ENCODE measurements around the gene AMBP. TPM values are rescaled to one million over a fixed set of nuclear protein-coding genes. Genes with fewer than 3 reads are reported as not detected.

Gene AMBP
- total and polyA plus RNA-seq, 2 of the 13 experiments (the other 11 are each of a cell fraction or from before 2014, with no cell fraction given), result 1,510 to 2,580 TPM

- TF ChIP-seq SMARCC2 (IDR thresholded peaks at IDR 0.05) (no peak), RBFOX2 (IDR thresholded peaks at IDR 0.05; ENCODE audit: low read depth, low read length) (peak; percentile 66), SIN3B (IDR thresholded peaks at IDR 0.05; ENCODE audit: low read length) (no peak), ZNF772 (CRISPR knock-in tag; IDR thresholded peaks at IDR 0.05) (peak; percentile 17; the same call in 1 of the 2 replicates), ARID4A (CRISPR knock-in tag; IDR thresholded peaks at IDR 0.05; ENCODE audit: borderline replicate concordance) (no peak; the same call in 1 of the 2 replicates), ZNF468 (CRISPR knock-in tag; IDR thresholded peaks at IDR 0.05) (0 out of 2 replicates have a peak, but pooled peaks have one; percentile 53), ZNF205 (CRISPR knock-in tag; IDR thresholded peaks at IDR 0.05) (no peak), TSC22D2 (CRISPR knock-in tag; IDR thresholded peaks at IDR 0.05; ENCODE audit: borderline replicate concordance) (no peak), ZBED4 (CRISPR knock-in tag; IDR thresholded peaks at IDR 0.05; ENCODE audit: borderline replicate concordance) (no peak; the same call in 1 of the 2 replicates), ZFP82 (CRISPR knock-in tag; IDR thresholded peaks at IDR 0.05; ENCODE audit: borderline replicate concordance) (no peak), HOXA3 (CRISPR knock-in tag; IDR thresholded peaks at IDR 0.05) (no peak), EP300 (IDR thresholded peaks at IDR 0.05; ENCODE audit: low read depth in 2 of 2, low read length in 2 of 2) (no peak), EP300 (CRISPR knock-in tag; IDR thresholded peaks at IDR 0.05; ENCODE audit: borderline replicate concordance) (no peak), ZBTB26 (CRISPR knock-in tag; IDR thresholded peaks at IDR 0.05; ENCODE audit: borderline replicate concordance) (no peak; the same call in 1 of the 2 replicates), ZBTB42 (CRISPR knock-in tag; IDR thresholded peaks at IDR 0.05) (no peak), NR2F6 (IDR thresholded peaks at IDR 0.05) (no peak), NR2F6 (CRISPR knock-in tag; IDR thresholded peaks at IDR 0.05) (no peak), IKZF4 (CRISPR knock-in tag; IDR thresholded peaks at IDR 0.05; ENCODE audit: borderline replicate concordance, low read depth, not compliant biosample characterization) (no peak), ZNF720 (CRISPR knock-in tag; IDR thresholded peaks at IDR 0.05) (no peak)
Measured at GRCh38 chr9:114059047-114059803, 18.9 kb downstream of the AMBP start (continued).
